Smooth muscle cell (in vitro differentiated cells): ENCODE results near the gene HIVEP3. TPM values are rescaled to one million over a fixed set of nuclear protein-coding genes. Genes with fewer than 3 reads are reported as not detected.

Experiments used
- DNase-seq: peaks from one replicate; lab custom pipeline; 2025; ENCODE audit not compliant: unreplicated experiment; lab: John Stamatoyannopoulos, UW
- H2AFZ ChIP-seq: fragments of 200-600 bp; sonication (generic); 2 replicates; pipeline ENCODE4 v1.6.0; 2016; ENCODE audit warnings: antibody characterized with exemption, low read depth, mild to moderate bottlenecking
- H3F3A ChIP-seq: fragments of 200-600 bp; sonication (generic); 2 replicates; pipeline ENCODE4 v1.6.0; 2017; ENCODE audit warnings: antibody characterized with exemption, low read depth
- H3K27ac ChIP-seq: fragments of 200-600 bp; sonication (generic); 2 replicates; pipeline ENCODE4 v1.5.1; 2016; ENCODE audit warnings: low read depth, mild to moderate bottlenecking
- H3K27me3 ChIP-seq: fragments of 200-600 bp; sonication (generic); 2 replicates; pipeline ENCODE4 v1.6.1; 2016; ENCODE audit warnings: low read depth, mild to moderate bottlenecking
- H3K36me3 ChIP-seq: fragments of 200-600 bp; sonication (generic); 2 replicates; pipeline ENCODE4 v1.5.1; 2016; ENCODE audit warnings: low read depth
- H3K4me1 ChIP-seq: fragments of 200-600 bp; sonication (generic); 2 replicates; pipeline ENCODE4 v1.5.1; 2016; ENCODE audit warnings: low read depth
- H3K4me2 ChIP-seq: fragments of 200-600 bp; sonication (generic); 2 replicates; pipeline ENCODE4 v1.6.0; 2016; ENCODE audit warnings: mild to moderate bottlenecking
- H3K4me3 ChIP-seq: fragments of 200-600 bp; sonication (generic); 2 replicates; pipeline ENCODE4 v1.5.1; 2016; ENCODE audit warnings: mild to moderate bottlenecking
- H3K79me2 ChIP-seq: fragments of 200-600 bp; sonication (generic); 2 replicates; pipeline ENCODE4 v1.6.0; 2016; ENCODE audit warnings: low read depth, mild to moderate bottlenecking
- H3K9ac ChIP-seq: fragments of 200-600 bp; sonication (generic); 2 replicates; pipeline ENCODE4 v1.6.0; 2016; ENCODE audit warnings: low read depth
- H3K9me3 ChIP-seq: fragments of 200-600 bp; sonication (generic); replicated peaks from 2 replicates; pipeline ENCODE4 v1.5.1; 2016; ENCODE audit warnings: low read depth
- H4K20me1 ChIP-seq: fragments of 200-600 bp; sonication (generic); 2 replicates; pipeline ENCODE4 v1.6.0; 2016; ENCODE audit warnings: low read depth
- WGBS: methylation state at CpG from one replicate; pipeline ENCODE4 v1.1.7; 2016; ENCODE audit warnings: low lambda C conversion rate; 5-methylcytosine and 5-hydroxymethylcytosine counted together
- polyA plus RNA-seq: library from polyadenylated mRNA; unstranded; fragments of >200 nt; fragmentation: Nextera tagmentation; extraction: Ambion mirVana; gene quantifications from 2 replicates; pipeline ENCODE4 v1.2.1, GENCODE V29; 2016
- total RNA-seq: library from RNA; depleted of rRNA; stranded (reverse); fragments of >200 nt; gene quantifications from 2 replicates; pipeline ENCODE4 v1.2.3, GENCODE V29; 2014
- TF ChIP-seq, protein P1 (sequence below): fragments of 200-600 bp; sonication (generic); IDR thresholded peaks from 2 replicates; pipeline ENCODE4 v1.5.1; 2017; ENCODE audit warnings: borderline replicate concordance, mild to moderate bottlenecking, antibody characterized with exemption; ENCODE audit not compliant: insufficient read depth, poor library complexity, severe bottlenecking

HIVEP3 gene
- total and polyA plus RNA-seq, 2 experiments from 2014 or later, result 2.1 to 6.4 TPM

DNA sequence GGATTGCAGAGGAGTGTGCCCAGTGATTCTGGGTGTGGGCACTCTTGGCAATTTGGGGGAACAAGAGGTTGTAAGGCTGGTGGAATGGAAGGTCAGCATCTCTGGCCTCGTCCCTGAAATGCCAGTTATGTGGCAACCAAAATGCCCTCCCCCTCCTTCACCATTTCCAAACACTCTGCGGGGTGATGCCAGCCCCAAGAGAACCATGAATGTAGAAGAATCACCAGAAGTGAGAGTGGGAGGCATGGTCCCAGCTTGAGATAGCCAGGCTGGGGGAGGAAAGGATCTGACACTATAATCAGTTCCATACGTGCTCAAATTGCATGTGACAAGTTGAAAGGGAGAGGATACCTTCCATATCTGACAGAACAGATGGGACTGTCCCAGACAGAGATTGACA, 345.5 kb downstream of the HIVEP3 start:
- 76% methylated on average over 3 of the region's 3 CpGs for WGBS
- peaks cover 9% of the 10 kb centered on the region for H4K20me1 ChIP-seq
- no peaks in the 10 kb centered on the region for H3K9me3 ChIP-seq
- no peaks in the 10 kb centered on the region for H3K79me2 ChIP-seq
- no peaks in the 10 kb centered on the region for H3K36me3 ChIP-seq
- no peak overlapping the region for H3K4me2 ChIP-seq
- H3F3A ChIP-seq, result no peaks in the 10 kb centered on the region
- DNase-seq, result no peak
- TF ChIP-seq, protein P1, sequence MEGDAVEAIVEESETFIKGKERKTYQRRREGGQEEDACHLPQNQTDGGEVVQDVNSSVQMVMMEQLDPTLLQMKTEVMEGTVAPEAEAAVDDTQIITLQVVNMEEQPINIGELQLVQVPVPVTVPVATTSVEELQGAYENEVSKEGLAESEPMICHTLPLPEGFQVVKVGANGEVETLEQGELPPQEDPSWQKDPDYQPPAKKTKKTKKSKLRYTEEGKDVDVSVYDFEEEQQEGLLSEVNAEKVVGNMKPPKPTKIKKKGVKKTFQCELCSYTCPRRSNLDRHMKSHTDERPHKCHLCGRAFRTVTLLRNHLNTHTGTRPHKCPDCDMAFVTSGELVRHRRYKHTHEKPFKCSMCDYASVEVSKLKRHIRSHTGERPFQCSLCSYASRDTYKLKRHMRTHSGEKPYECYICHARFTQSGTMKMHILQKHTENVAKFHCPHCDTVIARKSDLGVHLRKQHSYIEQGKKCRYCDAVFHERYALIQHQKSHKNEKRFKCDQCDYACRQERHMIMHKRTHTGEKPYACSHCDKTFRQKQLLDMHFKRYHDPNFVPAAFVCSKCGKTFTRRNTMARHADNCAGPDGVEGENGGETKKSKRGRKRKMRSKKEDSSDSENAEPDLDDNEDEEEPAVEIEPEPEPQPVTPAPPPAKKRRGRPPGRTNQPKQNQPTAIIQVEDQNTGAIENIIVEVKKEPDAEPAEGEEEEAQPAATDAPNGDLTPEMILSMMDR, result no peak
- H3K9ac ChIP-seq, result no peak overlapping the region
- no peak overlapping the region for H3K27ac ChIP-seq
- no peak overlapping the region for H3K4me3 ChIP-seq
- H3K4me1 ChIP-seq, result no peaks in the 10 kb centered on the region
- H3K27me3 ChIP-seq, result no peaks in the 10 kb centered on the region
- H2AFZ ChIP-seq, result no peak overlapping the region

DNA sequence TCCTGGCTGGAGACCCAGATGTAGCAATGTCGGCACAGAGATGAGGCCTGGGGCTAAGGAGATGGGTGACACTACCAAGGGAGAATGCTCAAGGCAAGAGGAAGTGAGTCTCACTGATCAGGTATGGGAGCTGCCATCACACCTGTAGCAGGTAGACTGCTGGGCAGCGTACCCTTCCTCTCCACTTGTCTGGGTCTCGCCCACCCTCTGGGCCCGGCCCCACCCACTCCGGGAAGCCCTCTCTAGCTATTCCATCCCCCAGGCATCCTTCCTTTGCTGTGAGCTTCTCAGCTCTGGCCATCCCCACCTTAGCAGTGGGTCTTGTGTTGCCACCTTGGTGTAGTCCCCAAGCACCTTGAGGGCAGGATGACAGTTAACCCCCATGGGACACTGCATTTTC, 346.5 kb downstream of the HIVEP3 start:
- no peak overlapping the region for H3K4me2 ChIP-seq
- no peak for DNase-seq
- no peaks in the 10 kb centered on the region for H3K9me3 ChIP-seq

DNA sequence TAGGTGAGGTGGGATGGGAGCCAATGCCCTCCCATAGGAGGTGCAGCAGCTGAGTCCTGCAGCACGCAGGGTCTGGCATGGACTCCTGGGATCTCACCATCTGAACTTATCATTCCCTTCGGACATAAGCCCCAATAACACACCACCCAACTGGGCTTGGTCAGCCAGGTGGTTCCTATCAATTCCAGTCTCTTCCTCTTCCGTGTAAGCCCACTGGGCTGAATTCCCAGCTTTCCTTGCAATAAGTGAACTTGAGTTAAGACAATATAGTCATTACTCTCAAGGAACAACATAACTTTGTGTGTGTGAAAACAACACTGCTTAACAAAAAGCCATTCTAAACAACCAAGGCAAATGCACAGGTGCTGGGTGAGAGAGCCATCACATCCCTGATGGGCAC, 347.7 kb downstream of the HIVEP3 start:
- Histone ChIP-seq H3K4me2 (no peak overlapping the region), H3K79me2 (no peaks in the 10 kb centered on the region), H3K9me3 (no peaks in the 10 kb centered on the region), H2AFZ (no peak overlapping the region), H4K20me1 (peaks cover 9% of the 10 kb centered on the region), H3K27ac (no peak overlapping the region), H3K36me3 (no peaks in the 10 kb centered on the region), H3F3A (no peaks in the 10 kb centered on the region), H3K4me3 (no peak overlapping the region), H3K27me3 (no peaks in the 10 kb centered on the region), H3K9ac (no peak overlapping the region), H3K4me1 (no peaks in the 10 kb centered on the region)
- TF ChIP-seq, protein P1, result no peak
- WGBS, result 93% methylated on average over 3 of the region's 3 CpGs
- DNase-seq, result no peak

More for the DNA sequence above, 346.5 kb downstream of the HIVEP3 start:
- TF ChIP-seq, protein P1, result no peak
- Histone ChIP-seq H4K20me1 (peaks cover 9% of the 10 kb centered on the region), H3K27ac (no peak overlapping the region), H3K36me3 (no peaks in the 10 kb centered on the region), H2AFZ (no peak overlapping the region), H3F3A (no peaks in the 10 kb centered on the region), H3K4me1 (no peaks in the 10 kb centered on the region), H3K9ac (no peak overlapping the region), H3K4me3 (no peak overlapping the region), H3K27me3 (no peaks in the 10 kb centered on the region), H3K79me2 (no peaks in the 10 kb centered on the region)
- WGBS, result 88% methylated on average over 5 of the region's 5 CpGs

DNA sequence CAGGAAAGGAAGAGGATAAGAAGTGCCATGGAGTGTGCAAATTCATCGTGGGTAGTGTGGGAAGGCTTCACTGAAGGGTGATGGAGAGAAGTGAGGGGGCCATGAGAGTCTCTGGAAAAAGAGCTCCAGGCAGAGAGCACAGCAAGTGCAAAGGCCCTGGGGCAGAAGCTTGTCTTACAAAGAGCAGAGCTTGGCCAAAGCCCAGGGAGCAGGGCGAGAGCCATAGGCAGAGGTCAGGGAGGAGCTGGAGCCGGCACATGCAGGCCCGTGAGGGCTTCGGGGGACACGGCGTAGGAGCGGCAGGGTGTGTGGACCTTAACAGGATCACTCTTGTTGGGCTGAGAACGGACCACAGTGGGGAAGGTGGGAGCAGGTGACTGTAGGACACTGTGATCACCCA, 350.5 kb downstream of the HIVEP3 start:
- 95% methylated on average over 9 of the region's 9 CpGs for WGBS
- Histone ChIP-seq H3F3A (no peaks in the 10 kb centered on the region), H3K79me2 (no peaks in the 10 kb centered on the region), H3K4me1 (no peaks in the 10 kb centered on the region), H2AFZ (no peak overlapping the region), H3K9ac (no peak overlapping the region), H3K27ac (no peak overlapping the region), H3K27me3 (no peaks in the 10 kb centered on the region), H3K9me3 (no peaks in the 10 kb centered on the region), H3K36me3 (no peaks in the 10 kb centered on the region), H3K4me3 (no peak overlapping the region), H3K4me2 (no peak overlapping the region), H4K20me1 (peaks cover 15% of the 10 kb centered on the region)
- TF ChIP-seq, protein P1, result no peak
- DNase-seq, result no peak
